Measurements from ENCODE around the gene DYNC1I1.
A peak's percentile ranks its signal among the peaks of the same experiment; 100 is the strongest.

DYNC1I1 gene

GRCh38 chr7:95772298-95772770 is at the start of gene DYNC1I1:
Gene DYNC1I1, plus strand, starts transcription at chr7:95772554. Its CDS starts 32,176 bp downstream, at chr7:95804730.
- Histone ChIP-seq H3K9me3 (ENCODE audit: insufficient read depth, low read length) (no peaks in the 10 kb centered on the region), H3K9ac (ENCODE audit: insufficient read length, low read depth) (peak within 1 kb of the TSS; percentile 67), H3K4me1 (ENCODE audit: insufficient read depth, insufficient read length) (no peaks in the 10 kb centered on the region)

DNA sequence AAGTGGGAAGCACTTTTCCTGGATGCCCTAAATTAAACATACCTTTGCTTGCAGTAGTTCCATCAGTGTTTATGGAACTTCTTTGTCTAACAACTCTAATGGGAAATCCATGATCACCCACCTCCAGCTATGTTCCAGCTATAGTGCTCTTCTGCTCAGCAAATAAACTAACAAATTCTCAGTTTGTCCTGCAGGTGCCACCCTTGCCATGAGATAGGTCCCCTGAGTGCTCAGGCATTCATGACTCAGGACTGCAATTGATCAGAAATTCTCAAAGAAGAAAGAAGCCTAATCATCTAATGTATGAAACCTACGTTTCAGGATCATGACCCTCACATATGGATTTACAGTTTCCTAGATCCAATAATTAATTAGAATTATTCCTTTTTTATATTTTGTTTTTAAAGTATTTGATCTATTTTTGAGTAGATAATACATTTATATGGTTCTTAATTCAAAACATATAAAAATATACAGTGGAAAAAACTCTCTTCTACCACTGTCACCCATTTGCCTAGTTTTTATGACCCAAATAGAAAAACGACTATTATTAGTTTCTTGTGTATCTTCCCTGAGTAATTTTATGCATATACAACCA is 48.7 kb upstream of the DYNC1I1 start:
- TF ChIP-seq YY1 (IDR thresholded peaks at IDR 0.05; ENCODE audit: insufficient read depth, insufficient read length): no peak
- Histone ChIP-seq H3K4me1 (ENCODE audit: insufficient read depth, insufficient read length) (no peaks in the 10 kb centered on the region), H3K4me3 (ENCODE audit: insufficient read length, low read depth) (no peak overlapping the region), H3K9ac (ENCODE audit: insufficient read length, low read depth) (no peak overlapping the region), H3K27me3 (ENCODE audit: insufficient read depth, insufficient read length) (no peaks in the 10 kb centered on the region), H3K9me3 (ENCODE audit: insufficient read depth, low read length) (no peaks in the 10 kb centered on the region), H3K36me3 (ENCODE audit: insufficient read depth, insufficient read length, low read length) (no peaks in the 10 kb centered on the region)
- DNase-seq (ENCODE audit: low read depth, low spot score): peak; percentile 65

More at GRCh38 chr7:95772298-95772770, at the start of gene DYNC1I1:
- DNase-seq (ENCODE audit: low read depth, low spot score): peak; percentile 16
- H3K36me3 ChIP-seq (ENCODE audit: insufficient read depth, insufficient read length, low read length): no peaks in the 10 kb centered on the region
- peaks cover 16% of the 10 kb centered on the region for H3K27me3 ChIP-seq (ENCODE audit: insufficient read depth, insufficient read length)
- H3K4me3 ChIP-seq (ENCODE audit: insufficient read length, low read depth): peak within 1 kb of the TSS; percentile 52
- TF ChIP-seq YY1 (IDR thresholded peaks at IDR 0.05; ENCODE audit: insufficient read depth, insufficient read length): no peak
- TF ChIP-seq SUZ12 (IDR thresholded peaks at IDR 0.05; ENCODE audit: extremely low read depth, insufficient read depth, insufficient read length): no peak
- TF ChIP-seq ZNF274 (IDR thresholded peaks at IDR 0.05; ENCODE audit: low read depth, low read length): no peak

DNA sequence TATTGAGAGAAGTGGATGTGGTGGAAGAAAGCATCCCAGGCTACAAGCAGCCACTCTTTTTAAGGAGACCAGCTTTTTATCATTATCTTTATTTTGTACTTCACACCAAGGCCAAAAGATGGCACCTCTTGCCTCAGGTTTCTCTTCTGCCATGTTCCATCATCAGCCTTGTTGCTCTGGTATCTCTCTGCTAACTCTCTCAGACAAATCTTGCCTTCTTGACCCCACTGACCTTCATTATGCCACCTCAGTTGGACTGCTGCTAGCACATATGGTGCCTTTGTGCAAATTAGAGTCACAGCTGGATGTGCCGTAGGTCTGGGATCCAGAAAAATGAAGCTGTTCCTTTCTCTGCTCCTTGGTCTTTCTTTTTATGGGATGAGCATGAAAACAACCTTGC is 47.1 kb upstream of the DYNC1I1 start:
- TF ChIP-seq YY1 (IDR thresholded peaks at IDR 0.05; ENCODE audit: insufficient read depth, insufficient read length) (no peak), ZNF274 (IDR thresholded peaks at IDR 0.05; ENCODE audit: low read depth, low read length) (no peak), SUZ12 (IDR thresholded peaks at IDR 0.05; ENCODE audit: extremely low read depth, insufficient read depth, insufficient read length) (no peak)
- Histone ChIP-seq H3K4me3 (ENCODE audit: insufficient read length, low read depth) (no peak overlapping the region), H3K9ac (ENCODE audit: insufficient read length, low read depth) (no peak overlapping the region), H3K27me3 (ENCODE audit: insufficient read depth, insufficient read length) (no peaks in the 10 kb centered on the region), H3K9me3 (ENCODE audit: insufficient read depth, low read length) (no peaks in the 10 kb centered on the region), H3K36me3 (ENCODE audit: insufficient read depth, insufficient read length, low read length) (no peaks in the 10 kb centered on the region), H3K4me1 (ENCODE audit: insufficient read depth, insufficient read length) (no peaks in the 10 kb centered on the region)
- no peak for DNase-seq (ENCODE audit: low read depth, low spot score)

DNA sequence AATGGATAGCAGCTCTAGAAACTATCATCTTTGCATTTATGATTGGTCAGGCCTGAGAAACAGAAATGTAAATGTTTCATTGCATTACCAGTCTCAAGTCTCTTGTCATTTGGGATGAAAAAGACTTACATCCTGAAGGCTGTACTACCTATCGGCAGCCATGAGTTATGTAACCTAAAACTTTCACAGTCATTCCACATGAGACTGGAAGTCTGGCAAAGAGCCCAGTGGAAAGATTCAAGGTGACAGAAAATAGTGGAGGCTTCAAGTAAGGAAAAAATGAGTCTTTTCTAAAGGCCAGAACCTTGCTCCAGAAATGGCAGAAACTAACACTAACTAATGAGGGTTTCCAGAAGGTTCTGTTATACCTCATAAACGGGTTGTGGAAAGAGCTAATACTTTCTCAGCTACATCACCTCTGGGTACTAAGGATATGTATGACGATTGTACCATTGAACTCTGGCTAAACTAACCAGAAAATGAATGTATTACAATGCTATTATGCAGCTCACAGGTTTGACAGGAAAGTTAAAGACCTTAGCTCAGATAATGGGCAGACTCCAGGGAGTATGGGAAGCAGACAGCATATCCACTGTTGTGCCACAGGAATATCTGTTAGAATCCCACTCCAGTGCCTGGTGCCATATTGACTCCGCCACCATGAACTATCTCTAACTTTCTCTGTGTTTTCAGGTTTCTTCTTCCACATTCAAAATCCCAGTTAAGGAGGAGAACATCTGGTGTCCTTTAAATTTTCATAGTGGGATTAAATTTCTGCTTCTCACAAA is 41.7 kb upstream of the DYNC1I1 start:
- H3K9ac ChIP-seq (ENCODE audit: insufficient read length, low read depth): no peak overlapping the region
- H3K36me3 ChIP-seq (ENCODE audit: insufficient read depth, insufficient read length, low read length): no peaks in the 10 kb centered on the region
- no peaks in the 10 kb centered on the region for H3K27me3 ChIP-seq (ENCODE audit: insufficient read depth, insufficient read length)
- H3K9me3 ChIP-seq (ENCODE audit: insufficient read depth, low read length): no peaks in the 10 kb centered on the region
- TF ChIP-seq YY1 (IDR thresholded peaks at IDR 0.05; ENCODE audit: insufficient read depth, insufficient read length): no peak
- TF ChIP-seq SUZ12 (IDR thresholded peaks at IDR 0.05; ENCODE audit: extremely low read depth, insufficient read depth, insufficient read length): no peak
- TF ChIP-seq ZNF274 (IDR thresholded peaks at IDR 0.05; ENCODE audit: low read depth, low read length): no peak
- H3K4me1 ChIP-seq (ENCODE audit: insufficient read depth, insufficient read length): no peaks in the 10 kb centered on the region
- no peak overlapping the region for H3K4me3 ChIP-seq (ENCODE audit: insufficient read length, low read depth)
- no peak for DNase-seq (ENCODE audit: low read depth, low spot score)

- no peak for DNase-seq (ENCODE audit: low read depth, low spot score)
- H3K4me3 ChIP-seq (ENCODE audit: insufficient read length, low read depth): no peak overlapping the region
- no peaks in the 10 kb centered on the region for H3K4me1 ChIP-seq (ENCODE audit: insufficient read depth, insufficient read length)
- H3K9me3 ChIP-seq (ENCODE audit: insufficient read depth, low read length): no peaks in the 10 kb centered on the region
- no peaks in the 10 kb centered on the region for H3K27me3 ChIP-seq (ENCODE audit: insufficient read depth, insufficient read length)
- no peaks in the 10 kb centered on the region for H3K36me3 ChIP-seq (ENCODE audit: insufficient read depth, insufficient read length, low read length)
- no peak for TF ChIP-seq SUZ12 (IDR thresholded peaks at IDR 0.05; ENCODE audit: extremely low read depth, insufficient read depth, insufficient read length)
- no peak for TF ChIP-seq ZNF274 (IDR thresholded peaks at IDR 0.05; ENCODE audit: low read depth, low read length)
- TF ChIP-seq YY1 (IDR thresholded peaks at IDR 0.05; ENCODE audit: insufficient read depth, insufficient read length): no peak
- H3K9ac ChIP-seq (ENCODE audit: insufficient read length, low read depth): no peak overlapping the region
Observed at GRCh38 chr7:95736635-95737034, 35.7 kb upstream of the DYNC1I1 start.

DNA sequence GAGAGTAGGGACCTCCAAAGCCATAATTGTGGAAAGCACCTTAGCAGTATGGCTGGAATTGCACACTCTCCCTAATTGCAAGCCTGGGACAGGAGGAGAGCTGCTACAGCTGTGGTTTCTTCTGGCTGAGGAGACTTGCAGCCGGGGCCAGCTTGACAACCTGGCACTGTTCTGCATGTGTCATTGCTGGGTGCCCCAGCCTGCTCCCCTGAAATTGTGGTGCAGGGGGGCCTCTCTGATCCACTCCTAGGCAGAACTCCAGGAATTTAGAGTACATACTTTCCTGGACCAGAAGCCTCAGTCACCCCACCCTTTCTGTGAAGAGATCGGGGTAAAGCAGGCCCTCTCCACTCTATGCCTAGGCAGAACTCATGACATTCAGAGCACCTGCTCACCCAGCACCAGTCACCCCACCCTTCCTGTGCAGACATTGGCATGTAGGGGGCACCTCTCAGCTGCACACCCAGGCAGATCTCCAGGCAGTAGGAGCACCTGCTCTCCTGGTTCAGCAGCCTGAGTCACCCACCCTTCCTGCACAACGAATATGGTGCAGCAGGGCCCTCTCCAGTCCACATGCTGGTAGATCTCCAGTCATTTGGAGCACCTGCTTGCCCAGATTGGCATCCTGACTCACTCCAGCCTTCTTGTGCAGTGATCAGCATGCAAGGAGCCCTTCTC is 34.4 kb upstream of the DYNC1I1 start:
- TF ChIP-seq ZNF274 (IDR thresholded peaks at IDR 0.05; ENCODE audit: low read depth, low read length): no peak
- no peak for TF ChIP-seq SUZ12 (IDR thresholded peaks at IDR 0.05; ENCODE audit: extremely low read depth, insufficient read depth, insufficient read length)
- no peak for TF ChIP-seq YY1 (IDR thresholded peaks at IDR 0.05; ENCODE audit: insufficient read depth, insufficient read length)
- no peak overlapping the region for H3K4me3 ChIP-seq (ENCODE audit: insufficient read length, low read depth)
- no peaks in the 10 kb centered on the region for H3K27me3 ChIP-seq (ENCODE audit: insufficient read depth, insufficient read length)
- no peak overlapping the region for H3K9ac ChIP-seq (ENCODE audit: insufficient read length, low read depth)
- H3K9me3 ChIP-seq (ENCODE audit: insufficient read depth, low read length): no peaks in the 10 kb centered on the region
- no peak for DNase-seq (ENCODE audit: low read depth, low spot score)
- H3K4me1 ChIP-seq (ENCODE audit: insufficient read depth, insufficient read length): no peaks in the 10 kb centered on the region
- H3K36me3 ChIP-seq (ENCODE audit: insufficient read depth, insufficient read length, low read length): no peaks in the 10 kb centered on the region

- no peak for DNase-seq (ENCODE audit: low read depth, low spot score)
- Histone ChIP-seq H3K4me3 (ENCODE audit: insufficient read length, low read depth) (no peak overlapping the region), H3K4me1 (ENCODE audit: insufficient read depth, insufficient read length) (no peaks in the 10 kb centered on the region), H3K27me3 (ENCODE audit: insufficient read depth, insufficient read length) (no peaks in the 10 kb centered on the region), H3K9ac (ENCODE audit: insufficient read length, low read depth) (no peak overlapping the region), H3K36me3 (ENCODE audit: insufficient read depth, insufficient read length, low read length) (no peaks in the 10 kb centered on the region), H3K9me3 (ENCODE audit: insufficient read depth, low read length) (no peaks in the 10 kb centered on the region)
- TF ChIP-seq ZNF274 (IDR thresholded peaks at IDR 0.05; ENCODE audit: low read depth, low read length): no peak
- TF ChIP-seq YY1 (IDR thresholded peaks at IDR 0.05; ENCODE audit: insufficient read depth, insufficient read length): no peak
- TF ChIP-seq SUZ12 (IDR thresholded peaks at IDR 0.05; ENCODE audit: extremely low read depth, insufficient read depth, insufficient read length): no peak
Observed at GRCh38 chr7:95749044-95749443, 23.3 kb upstream of the DYNC1I1 start.
